Small intestine (tissue), 7 donors: ENCODE results near the gene GREB1L. TPM values are rescaled to one million over a fixed set of nuclear protein-coding genes. Genes with fewer than 3 reads are reported as not detected.

Experiments
- DNase-seq, 2 donors: peaks; one replicate each; pipeline versions ENCODE4 v3.0.0 to v3.0.0-alpha.2; 2013
- FAIRE-seq: peaks from 2 replicates; lab custom pipeline; 2012; peaks lifted over from hg19 to GRCh38; lab: Jason Lieb, UNC
- H3K27ac ChIP-seq, 3 donors: one replicate each; pipeline ENCODE4 v1.5.1; 2013; ENCODE audit warnings: low read length in 2 of 3, mild to moderate bottlenecking in 2 of 3, control low read depth in 1 of 3, inconsistent platforms in 1 of 3, low read depth in 1 of 3, moderate library complexity in 1 of 3
- H3K27me3 ChIP-seq, 3 donors: one replicate each; pipeline ENCODE4 v1.6.1; 2013; ENCODE audit warnings: low read length in 3 of 3, inconsistent platforms in 1 of 3; ENCODE audit not compliant: control insufficient read depth in 3 of 3, insufficient read depth in 3 of 3
- H3K36me3 ChIP-seq, 3 donors: one replicate each; pipeline ENCODE4 v1.6.1; 2013; ENCODE audit warnings: low read length in 3 of 3, inconsistent platforms in 1 of 3, low read depth in 1 of 3, mild to moderate bottlenecking in 1 of 3, moderate library complexity in 1 of 3; ENCODE audit not compliant: control insufficient read depth in 3 of 3, insufficient read depth in 2 of 3
- H3K4me1 ChIP-seq, 3 donors: one replicate each; pipeline ENCODE4 v1.6.1; 2013; ENCODE audit warnings: low read length in 2 of 3, inconsistent platforms in 1 of 3, low read depth in 1 of 3, mild to moderate bottlenecking in 1 of 3, moderate library complexity in 1 of 3; ENCODE audit not compliant: control insufficient read depth in 3 of 3, insufficient read depth in 2 of 3
- H3K4me3 ChIP-seq, 3 donors: one replicate each; pipeline ENCODE4 v1.5.1; 2013; ENCODE audit warnings: low read length in 3 of 3, control low read depth in 1 of 3, inconsistent platforms in 1 of 3, low read depth in 1 of 3, mild to moderate bottlenecking in 1 of 3, moderate library complexity in 1 of 3
- H3K9me3 ChIP-seq, 2 donors: one replicate each; pipeline ENCODE4 v1.6.1; 2013; ENCODE audit warnings: low read depth in 1 of 2, low read length in 1 of 2; ENCODE audit not compliant: control insufficient read depth in 2 of 2, insufficient read depth in 1 of 2
- WGBS, 3 donors: extraction: QIAGEN DNeasy Blood & Tissue Kit; methylation state at CpG; one replicate each; pipeline ENCODE4 v1.1.7; 2013; 5-methylcytosine and 5-hydroxymethylcytosine counted together
- polyA plus RNA-seq, 4 donors: library from polyadenylated mRNA; stranded (reverse) in 3 of 4; unstranded in 1 of 4; fragments of 200-250 nt in 3 of 4; fragments of 120-200 nt in 1 of 4; gene quantifications; one replicate each; pipeline versions ENCODE4 v1.2.1 to v1.2.3, GENCODE V29; 2013
- donor health status: healthy with polysubstance abuse.
- donor health status: control.
- donor health status: control.
- donor health status: Bipolar disorder and iron deficiency.
- donor health status: healthy.

The GREB1L gene
- polyA plus RNA-seq, 4 donors, result under 0.01 to 2.4 (median 0.52) TPM; not detected in 1

DNA sequence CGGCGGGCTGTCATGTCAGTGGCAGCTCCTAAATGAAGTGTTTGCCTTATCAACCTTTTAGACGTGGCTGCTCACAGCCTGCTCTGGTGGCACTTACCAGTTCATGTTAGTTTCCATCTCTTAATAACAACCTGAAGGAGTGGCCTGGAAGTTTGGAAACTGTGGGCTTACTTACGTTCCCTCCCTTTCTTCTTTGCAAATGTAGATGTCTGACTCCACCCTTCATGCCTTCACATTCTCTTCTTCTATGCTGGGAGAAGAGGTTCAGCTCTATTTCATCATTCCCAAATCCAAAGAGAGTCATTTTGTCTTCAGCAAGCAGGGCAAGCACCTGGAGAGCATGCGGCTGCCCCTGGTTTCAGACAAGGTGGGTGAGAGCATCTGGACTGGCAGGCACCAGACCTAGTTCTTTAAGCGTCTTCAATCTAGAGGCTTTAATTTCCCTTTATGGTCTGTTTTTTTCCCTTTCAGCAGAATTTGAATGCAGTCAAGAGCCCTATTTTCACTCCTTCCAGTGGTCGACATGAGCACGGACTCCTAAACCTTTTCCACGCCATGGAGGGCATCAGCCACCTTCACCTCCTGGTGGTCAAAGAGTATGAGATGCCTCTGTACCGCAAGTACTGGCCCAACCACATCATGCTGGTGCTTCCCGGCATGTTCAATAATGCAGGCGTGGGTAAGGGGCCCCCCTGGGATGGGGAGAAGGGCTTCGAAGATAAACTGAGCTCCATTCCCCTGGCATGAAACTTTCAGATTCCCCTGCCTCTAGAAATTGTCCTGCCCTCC lies 266.1 kb downstream of the GREB1L start:
- DNase-seq (no peak), FAIRE-seq (no peak)
- Histone ChIP-seq H3K27ac (no peak overlapping the region), H3K4me1 (no peaks in the 10 kb centered on the region), H3K4me3 (no peak overlapping the region), H3K9me3 (peaks cover 0 to 2% of the 10 kb centered on the region in 2 donors), H3K36me3 (peaks cover 0 to 8% (median 2%) of the 10 kb centered on the region in 3 donors), H3K27me3 (no peaks in the 10 kb centered on the region)
- 90 to 92% (median 91%) methylated on average over 13 of the region's 13 CpGs for WGBS, 3 donors

DNA sequence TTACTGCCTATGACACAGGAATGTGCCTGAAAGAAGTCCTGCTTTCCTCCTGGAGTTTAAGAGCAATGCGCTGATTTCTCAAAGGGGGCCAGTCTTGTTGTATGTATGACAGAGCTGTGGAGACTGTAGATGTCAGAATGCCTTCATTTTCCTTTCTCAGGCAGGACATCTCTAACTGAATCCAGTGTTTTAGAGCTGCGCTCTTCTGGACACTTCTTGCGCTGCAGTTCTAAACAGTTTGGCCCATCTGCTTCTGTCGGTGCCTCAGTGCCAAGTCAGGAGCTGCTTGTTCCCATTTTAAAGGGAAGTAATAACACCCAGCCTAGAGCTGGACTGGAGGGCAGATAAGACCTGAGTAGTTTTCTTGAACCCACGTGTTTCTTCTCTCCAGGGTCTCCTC lies 267.0 kb downstream of the GREB1L start:
- Histone ChIP-seq H3K4me3 (no peak overlapping the region), H3K36me3 (peaks cover 0 to 12% (median 2%) of the 10 kb centered on the region in 3 donors), H3K27me3 (no peaks in the 10 kb centered on the region), H3K27ac (no peak overlapping the region), H3K9me3 (peaks cover 0 to 2% of the 10 kb centered on the region in 2 donors), H3K4me1 (no peaks in the 10 kb centered on the region)
- WGBS, 3 donors, result 83 to 93% (median 87%) methylated on average over 5 of the region's 5 CpGs
- DNase-seq, result no peak
- FAIRE-seq, result no peak

- DNase-seq, result no peak
- WGBS, 3 donors, result 96 to 100% (median 100%) methylated on average over 2 of the region's 2 CpGs
- no peaks in the 10 kb centered on the region for H3K27me3 ChIP-seq
- FAIRE-seq, result no peak
- no peak overlapping the region for H3K4me3 ChIP-seq
- H3K9me3 ChIP-seq, result peaks cover 0 to 2% of the 10 kb centered on the region in 2 donors
- peaks cover 0 to 10% (median 3%) of the 10 kb centered on the region in 3 donors for H3K36me3 ChIP-seq
- no peaks in the 10 kb centered on the region for H3K4me1 ChIP-seq
- no peak overlapping the region for H3K27ac ChIP-seq
These were observed 271.3 kb downstream of the GREB1L start for GRCh38 chr18:21513292-21513691.

- Histone ChIP-seq H3K4me1 (no peaks in the 10 kb centered on the region), H3K27ac (no peak overlapping the region), H3K27me3 (no peaks in the 10 kb centered on the region), H3K36me3 (peaks cover 0 to 9% (median 3%) of the 10 kb centered on the region in 3 donors), H3K4me3 (no peak overlapping the region), H3K9me3 (peaks cover 0 to 2% of the 10 kb centered on the region in 2 donors)
- FAIRE-seq (no peak), DNase-seq (no peak)
- WGBS, 3 donors, result 90 to 93% (median 92%) methylated on average over 5 of the region's 5 CpGs
These were observed 271.7 kb downstream of the GREB1L start for GRCh38 chr18:21513741-21514140.

DNA sequence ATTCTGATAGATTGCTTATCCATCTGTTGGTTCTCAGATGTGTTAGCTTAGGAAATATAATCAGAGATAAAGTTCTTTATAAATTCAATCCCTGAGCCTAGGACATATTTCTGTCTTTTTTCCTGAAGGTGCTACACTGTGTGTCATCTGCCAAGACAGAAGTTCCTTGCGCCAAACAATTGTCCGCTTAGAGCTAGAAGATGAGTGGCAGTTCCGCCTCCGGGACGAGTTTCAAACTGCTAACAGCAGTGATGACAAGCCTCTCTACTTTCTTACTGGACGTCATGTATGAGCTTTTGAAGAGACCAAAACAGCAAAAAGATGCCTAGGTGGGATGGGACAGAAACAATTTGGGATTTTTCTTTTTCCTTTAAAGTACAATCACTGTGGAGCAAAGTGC lies 280.5 kb downstream of the GREB1L start:
- WGBS, 3 donors, result 91 to 97% (median 96%) methylated on average over 6 of the region's 6 CpGs
- Histone ChIP-seq H3K4me3 (no peak overlapping the region), H3K36me3 (peaks cover 5 to 13% (median 9%) of the 10 kb centered on the region in 3 donors), H3K27me3 (no peaks in the 10 kb centered on the region), H3K9me3 (no peaks in the 10 kb centered on the region), H3K4me1 (no peaks in the 10 kb centered on the region), H3K27ac (no peak overlapping the region)
- DNase-seq (no peak), FAIRE-seq (no peak)

DNA sequence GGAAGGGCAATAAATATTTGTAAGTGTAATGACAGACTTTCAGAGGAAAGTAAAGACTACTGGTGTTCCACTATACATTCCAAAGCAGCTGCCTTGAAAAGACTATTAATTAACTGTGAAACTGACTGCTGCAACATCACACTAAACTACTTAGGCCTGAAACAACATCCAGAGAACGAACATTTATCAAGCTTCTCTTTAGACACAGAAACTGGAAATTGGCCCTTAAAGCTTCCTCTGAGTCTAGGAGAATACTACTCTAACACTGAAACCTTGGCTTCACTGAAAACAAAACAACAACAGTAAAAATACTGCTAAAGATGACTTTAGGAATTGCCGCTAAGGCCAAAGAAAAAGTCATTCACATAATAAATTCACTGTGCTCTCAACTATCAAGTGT lies 283.9 kb downstream of the GREB1L start:
- H3K27me3 ChIP-seq, result no peaks in the 10 kb centered on the region
- DNase-seq, result no peak

DNA sequence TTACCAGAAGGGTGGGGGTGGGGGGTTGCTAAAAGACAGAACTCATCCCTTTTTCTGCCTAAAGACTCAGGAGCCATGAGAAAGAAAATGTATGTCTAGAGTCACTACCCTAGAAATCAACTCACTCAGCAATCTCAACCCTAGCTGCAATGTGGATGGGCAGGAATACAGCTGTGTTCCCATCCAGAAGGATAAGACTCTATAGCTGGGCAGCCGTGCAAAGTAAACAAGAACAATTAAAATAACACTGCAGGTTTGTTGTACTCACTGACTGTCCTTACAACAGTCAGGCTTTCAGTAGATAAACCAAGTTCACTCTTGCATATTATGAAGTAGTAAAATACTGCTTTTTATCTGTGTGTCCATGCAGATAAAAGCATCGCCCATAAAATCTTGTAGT lies 284.4 kb downstream of the GREB1L start:
- peaks cover 5 to 16% (median 8%) of the 10 kb centered on the region in 3 donors for H3K36me3 ChIP-seq
- FAIRE-seq (no peak), DNase-seq (no peak)
- WGBS, 3 donors, result 77 to 88% (median 83%) methylated on average over 2 of the region's 2 CpGs
- no peaks in the 10 kb centered on the region for H3K27me3 ChIP-seq
- no peaks in the 10 kb centered on the region for H3K4me1 ChIP-seq
- H3K4me3 ChIP-seq, result no peak overlapping the region
- no peak overlapping the region for H3K27ac ChIP-seq
- no peaks in the 10 kb centered on the region for H3K9me3 ChIP-seq

More for the DNA sequence above, 283.9 kb downstream of the GREB1L start:
- H3K9me3 ChIP-seq, result no peaks in the 10 kb centered on the region
- H3K36me3 ChIP-seq, result peaks cover 5 to 14% (median 9%) of the 10 kb centered on the region in 3 donors
- H3K4me1 ChIP-seq, result no peaks in the 10 kb centered on the region
- no peak overlapping the region for H3K4me3 ChIP-seq
- 81 to 94% (median 85%) methylated on average over 2 of the region's 2 CpGs for WGBS, 3 donors
- FAIRE-seq, result no peak
- H3K27ac ChIP-seq, result no peak overlapping the region

- FAIRE-seq, result no peak
- Histone ChIP-seq H3K27ac (no peak overlapping the region), H3K4me3 (no peak overlapping the region), H3K27me3 (no peaks in the 10 kb centered on the region), H3K36me3 (peaks cover 4 to 34% (median 7%) of the 10 kb centered on the region in 3 donors), H3K9me3 (no peaks in the 10 kb centered on the region), H3K4me1 (no peaks in the 10 kb centered on the region)
- 71 to 85% (median 81%) methylated on average over 1 of the region's 1 CpG for WGBS, 3 donors
- no peak for DNase-seq
These were observed 292.3 kb downstream of the GREB1L start for GRCh38 chr18:21534327-21534726.
